GM23338 (cell line): ENCODE measurements around the gene CSF2RB. TPM values are rescaled to one million over a fixed set of nuclear protein-coding genes. Genes with fewer than 3 reads are reported as not detected.

Experiments used
- ATAC-seq: fragments of 200-7000 bp; cut with Tn5 transposase; 3 replicates; pipeline ENCODE4 v1.9.1; 2020
- DNase-seq: peaks from one replicate; pipeline ENCODE4 v3.0.0-alpha.2; 2015; ENCODE audit warnings: low spot score
- H2AFZ ChIP-seq: fragments of 200-600 bp; sonication (generic); 2 replicates; pipeline ENCODE4 v1.8.0; 2016; ENCODE audit warnings: antibody characterized with exemption, mild to moderate bottlenecking, moderate library complexity
- H3F3A ChIP-seq: fragments of 200-600 bp; sonication (generic); replicated peaks from 2 replicates; pipeline ENCODE4 v1.8.0; 2017; ENCODE audit warnings: antibody characterized with exemption, mixed run types, low read depth
- H3K27ac ChIP-seq: fragments of 200-600 bp; sonication (generic); 2 replicates; pipeline ENCODE4 v1.6.1; 2016; ENCODE audit warnings: low read depth
- H3K27me3 ChIP-seq: fragments of 200-600 bp; sonication (generic); 2 replicates; pipeline ENCODE4 v1.8.0; 2016; ENCODE audit warnings: mild to moderate bottlenecking, mixed run types, moderate library complexity; ENCODE audit not compliant: insufficient read depth
- H3K36me3 ChIP-seq: fragments of 200-600 bp; sonication (generic); 2 replicates; pipeline ENCODE4 v1.8.0; 2016; ENCODE audit warnings: mild to moderate bottlenecking; ENCODE audit not compliant: insufficient read depth
- H3K4me1 ChIP-seq: fragments of 200-600 bp; sonication (generic); 2 replicates; pipeline ENCODE4 v1.8.0; 2016; ENCODE audit warnings: mild to moderate bottlenecking, moderate library complexity; ENCODE audit not compliant: insufficient read depth
- H3K4me2 ChIP-seq: fragments of 200-600 bp; sonication (generic); 2 replicates; pipeline ENCODE4 v1.7.1; 2017; ENCODE audit warnings: mixed run types
- H3K4me3 ChIP-seq: fragments of 200-600 bp; sonication (generic); 2 replicates; pipeline ENCODE4 v1.6.1; 2016; ENCODE audit warnings: mixed run types
- H3K79me2 ChIP-seq: fragments of 200-600 bp; sonication (generic); replicated peaks from 2 replicates; pipeline ENCODE4 v1.8.0; 2017; ENCODE audit warnings: mild to moderate bottlenecking; ENCODE audit not compliant: insufficient read depth
- H3K9me2 ChIP-seq: fragments of 200-600 bp; sonication (generic); 2 replicates; pipeline ENCODE4 v1.8.0; 2017; ENCODE audit not compliant: insufficient read depth
- H4K20me1 ChIP-seq: fragments of 200-600 bp; sonication (generic); replicated peaks from 2 replicates; pipeline ENCODE4 v1.8.0; 2017; ENCODE audit warnings: mild to moderate bottlenecking; ENCODE audit not compliant: insufficient read depth
- H3K27ac Mint-ChIP-seq: 2 replicates; pipeline ENCODE4 v1.8.0; 2020; ENCODE audit warnings: inconsistent platforms, mild to moderate bottlenecking, moderate library complexity, mixed read lengths
- H3K27me3 Mint-ChIP-seq: 3 replicates; pipeline ENCODE4 v1.8.0; 2022; ENCODE audit warnings: low read depth, mild to moderate bottlenecking, moderate library complexity, mixed read lengths, inconsistent platforms; ENCODE audit not compliant: insufficient read depth, poor library complexity
- H3K36me3 Mint-ChIP-seq: 3 replicates; pipeline ENCODE4 v1.8.0; 2021; ENCODE audit warnings: low read depth, mild to moderate bottlenecking, inconsistent platforms, moderate library complexity, mixed read lengths
- H3K4me1 Mint-ChIP-seq: 3 replicates; pipeline ENCODE4 v1.8.0; 2020; ENCODE audit warnings: mild to moderate bottlenecking, inconsistent platforms, mixed read lengths
- H3K4me3 Mint-ChIP-seq: 3 replicates; pipeline ENCODE4 v1.8.0; 2021; ENCODE audit warnings: moderate library complexity, mild to moderate bottlenecking, inconsistent platforms, mixed read lengths
- H3K9me3 Mint-ChIP-seq: 3 replicates; pipeline ENCODE4 v1.8.0; 2020; ENCODE audit warnings: moderate library complexity, mild to moderate bottlenecking, inconsistent platforms, mixed read lengths
- CREB1 ChIP-seq: fragments of 250-450 bp; sonication (Bioruptor Pico); IDR thresholded peaks from 2 replicates; pipeline ENCODE4 v1.5.0; 2020; ENCODE audit warnings: low read depth, mild to moderate bottlenecking, moderate library complexity
- EZH2 ChIP-seq: fragments of 200-600 bp; sonication (generic); IDR thresholded peaks from one replicate; pipeline ENCODE4 v1.8.0; 2017; ENCODE audit warnings: antibody characterized with exemption, mild to moderate bottlenecking, low read depth; ENCODE audit not compliant: unreplicated experiment
- EZH2phosphoT487 ChIP-seq: fragments of 200-600 bp; sonication (generic); IDR thresholded peaks from one replicate; pipeline ENCODE4 v1.8.1; 2018; ENCODE audit warnings: antibody characterized with exemption; ENCODE audit not compliant: unreplicated experiment
- JUNB ChIP-seq: IDR thresholded peaks from one replicate; pipeline ENCODE4 v1.6.1; 2016; ENCODE audit warnings: antibody characterized with exemption; ENCODE audit not compliant: unreplicated experiment
- ZNF331 ChIP-seq: fragments of 250-450 bp; sonication (Bioruptor Pico); IDR thresholded peaks from 2 replicates; pipeline ENCODE4 v1.5.0; 2020; ENCODE audit warnings: low read depth, mild to moderate bottlenecking, moderate library complexity
- ZNF462 ChIP-seq: fragments of 250-450 bp; sonication (Bioruptor Pico); IDR thresholded peaks from 2 replicates; pipeline ENCODE4 v1.5.0; 2020; ENCODE audit warnings: mild to moderate bottlenecking, moderate library complexity
- polyA plus RNA-seq: library from polyadenylated mRNA; unstranded; fragments of >200 nt; fragmentation: Nextera tagmentation; extraction: Ambion mirVana; gene quantifications from 2 replicates; pipeline ENCODE4 v1.2.1, GENCODE V29; 2016
- total RNA-seq: library from RNA; depleted of rRNA; stranded (reverse); fragments of >200 nt; shearing (Covaris generic); gene quantifications from 2 replicates; pipeline ENCODE4 v1.2.3, GENCODE V29; 2014

Gene CSF2RB
- total and polyA plus RNA-seq, 2 experiments from 2014 or later, result not detected

- no peak for TF ChIP-seq ZNF462 (CRISPR knock-in tag)
- TF ChIP-seq CREB1 (CRISPR knock-in tag), result no peak
These were observed 58.1 kb downstream of the CSF2RB start (continued) for GRCh38 chr22:36971341-36972125.

- DNase-seq (no peak), ATAC-seq (no peak)
- H3K4me3 ChIP-seq, result no peak overlapping the region
- H4K20me1 ChIP-seq, result no peaks in the 10 kb centered on the region
- H3K79me2 ChIP-seq, result no peaks in the 10 kb centered on the region
- Mint-ChIP-seq H3K9me3 (no peaks in the 10 kb centered on the region; the same call in 2 of the 3 replicates), H3K36me3 (no peaks in the 10 kb centered on the region), H3K27ac (no peak overlapping the region), H3K27me3 (peaks cover 3% of the 10 kb centered on the region), H3K4me1 (peaks cover 17% of the 10 kb centered on the region), H3K4me3 (no peak overlapping the region)
- H2AFZ ChIP-seq, result 0 out of 2 replicates have a peak overlapping the region, but pooled peaks have one; percentile 82
- H3K27me3 ChIP-seq, result no peaks in the 10 kb centered on the region
- H3K4me2 ChIP-seq, result no peak overlapping the region
- H3K4me1 ChIP-seq, result no peaks in the 10 kb centered on the region
- H3K9me2 ChIP-seq, result no peaks in the 10 kb centered on the region
- H3F3A ChIP-seq, result no peaks in the 10 kb centered on the region
- H3K36me3 ChIP-seq, result no peaks in the 10 kb centered on the region
- no peak overlapping the region for H3K27ac ChIP-seq
- no peak for TF ChIP-seq EZH2phosphoT487
- no peak for TF ChIP-seq CREB1 (CRISPR knock-in tag)
- no peak for TF ChIP-seq ZNF331 (CRISPR knock-in tag)
- no peak for TF ChIP-seq JUNB
- no peak for TF ChIP-seq ZNF462 (CRISPR knock-in tag)
- no peak for TF ChIP-seq EZH2
These were observed 63.2 kb downstream of the CSF2RB start for GRCh38 chr22:36976606-36977005.
